DND-41 (cell line): ENCODE results near the gene PISD.
"Not testable (repeated sequence)": the region's sequence is repeated elsewhere in the genome, so short reads cannot be mapped to it uniquely, and the experiment has no call there.

Experiments used
- ATAC-seq: fragments of 200-7000 bp; cut with Tn5 transposase; 3 replicates; pipeline ENCODE4 v1.9.1; 2021; ENCODE audit warnings: low read depth; ENCODE audit not compliant: insufficient read depth
- DNase-seq: peaks from one replicate; pipeline ENCODE4 v3.0.0-alpha.2; 2020
- H2AFZ ChIP-seq: 2 replicates; pipeline ENCODE4 v1.6.0; 2012; ENCODE audit warnings: low read depth, low read length
- H3K27ac ChIP-seq: 2 replicates; pipeline ENCODE4 v1.5.1; 2012; ENCODE audit warnings: low read length, inconsistent platforms
- H3K27me3 ChIP-seq: fragments of 200-600 bp; sonication (generic); 2 replicates; pipeline ENCODE4 v1.6.0; 2012; ENCODE audit warnings: low read length, mild to moderate bottlenecking, inconsistent platforms; ENCODE audit not compliant: insufficient read depth, poor library complexity
- H3K36me3 ChIP-seq: 2 replicates; pipeline ENCODE4 v1.5.1; 2012; ENCODE audit warnings: low read length, inconsistent platforms; ENCODE audit not compliant: insufficient read depth
- H3K4me1 ChIP-seq: 2 replicates; pipeline ENCODE4 v1.5.1; 2012; ENCODE audit warnings: mild to moderate bottlenecking, low read length; ENCODE audit not compliant: insufficient read depth
- H3K4me2 ChIP-seq: 2 replicates; pipeline ENCODE4 v1.6.0; 2012; ENCODE audit warnings: mild to moderate bottlenecking, moderate library complexity, low read length, inconsistent platforms; ENCODE audit not compliant: insufficient read depth
- H3K4me3 ChIP-seq, 2 experiments: fragments of 200-600 bp in 1 of 2; shearing (Covaris generic) in 1 of 2; 2 replicates each; pipeline ENCODE4 v1.5.1; 2012 to 2016; ENCODE audit warnings: inconsistent platforms in 2 of 2, low read length in 2 of 2, mild to moderate bottlenecking in 2 of 2, low read depth in 1 of 2, moderate library complexity in 1 of 2
- H3K79me2 ChIP-seq: 2 replicates; pipeline ENCODE4 v1.6.0; 2012; ENCODE audit warnings: low read length, inconsistent platforms; ENCODE audit not compliant: insufficient read depth
- H3K9ac ChIP-seq: 2 replicates; pipeline ENCODE4 v1.6.0; 2012; ENCODE audit warnings: low read depth, mild to moderate bottlenecking, inconsistent platforms, low read length, moderate library complexity
- H3K9me3 ChIP-seq: 2 replicates; pipeline ENCODE4 v1.5.1; 2012; ENCODE audit warnings: low read length, moderate library complexity, mild to moderate bottlenecking, inconsistent platforms; ENCODE audit not compliant: insufficient read depth, severe bottlenecking
- H4K20me1 ChIP-seq: 2 replicates; pipeline ENCODE4 v1.6.0; 2012; ENCODE audit warnings: low read length; ENCODE audit not compliant: insufficient read depth
- CTCF ChIP-seq: IDR thresholded peaks from 2 replicates; pipeline ENCODE4 v1.5.1; 2012; ENCODE audit warnings: borderline replicate concordance, low read length, moderate library complexity, mild to moderate bottlenecking; ENCODE audit not compliant: poor library complexity, severe bottlenecking; ENCODE audit errors: extremely low read depth
- EZH2 ChIP-seq: IDR thresholded peaks from 3 replicates; pipeline ENCODE4 v1.6.1; 2012; ENCODE audit warnings: borderline replicate concordance, low read depth, mild to moderate bottlenecking, moderate library complexity, low read length, inconsistent platforms; ENCODE audit not compliant: severe bottlenecking

PISD gene

GRCh38 chr22:31678748-31679147, 16.7 kb upstream of the PISD start:
- no peak for TF ChIP-seq EZH2
- no peak for TF ChIP-seq CTCF

GRCh38 chr22:31676700-31677099, 14.7 kb upstream of the PISD start:
- no peak overlapping the region for H3K27ac ChIP-seq
- ATAC-seq (no peak), DNase-seq (no peak)
- H3K4me1 ChIP-seq: no peaks in the 10 kb centered on the region
- H3K9me3 ChIP-seq: no peaks in the 10 kb centered on the region
- H3K4me2 ChIP-seq: no peak overlapping the region
- no peaks in the 10 kb centered on the region for H4K20me1 ChIP-seq
- H3K27me3 ChIP-seq: no peaks in the 10 kb centered on the region
- TF ChIP-seq EZH2 (no peak), CTCF (no peak)
- H3K9ac ChIP-seq: no peak overlapping the region
- H3K79me2 ChIP-seq: no peaks in the 10 kb centered on the region
- H3K36me3 ChIP-seq: no peaks in the 10 kb centered on the region
- H2AFZ ChIP-seq: no peak overlapping the region
- H3K4me3 ChIP-seq: no peak overlapping the region

More at GRCh38 chr22:31678748-31679147, 16.7 kb upstream of the PISD start:
- no peaks in the 10 kb centered on the region for H4K20me1 ChIP-seq
- peaks cover 13% of the 10 kb centered on the region for H3K36me3 ChIP-seq
- no peak overlapping the region for H3K27ac ChIP-seq
- no peak for ATAC-seq
- H2AFZ ChIP-seq: no peak overlapping the region
- H3K9ac ChIP-seq: no peak overlapping the region
- DNase-seq: no peak
- H3K4me3 ChIP-seq: no peak overlapping the region
- no peaks in the 10 kb centered on the region for H3K4me1 ChIP-seq
- H3K4me2 ChIP-seq: no peak overlapping the region
- no peaks in the 10 kb centered on the region for H3K27me3 ChIP-seq
- no peaks in the 10 kb centered on the region for H3K79me2 ChIP-seq
- no peaks in the 10 kb centered on the region for H3K9me3 ChIP-seq

- H3K27me3 ChIP-seq, ATAC-seq, H3K4me3 ChIP-seq, H3K9ac ChIP-seq, H2AFZ ChIP-seq, H3K4me2 ChIP-seq, H3K9me3 ChIP-seq, H3K36me3 ChIP-seq, H3K79me2 ChIP-seq, H3K27ac ChIP-seq, DNase-seq, H4K20me1 ChIP-seq, H3K4me1 ChIP-seq: not testable (repeated sequence)
Observed at GRCh38 chr22:31674219-31674618, 12.2 kb upstream of the PISD start.

GRCh38 chr22:31668849-31669248, 6.8 kb upstream of the PISD start:
- not testable (repeated sequence) for H3K9ac ChIP-seq, H3K36me3 ChIP-seq, H3K27me3 ChIP-seq, ATAC-seq, H2AFZ ChIP-seq, H3K9me3 ChIP-seq, H3K4me3 ChIP-seq, H3K27ac ChIP-seq, H3K4me2 ChIP-seq, H3K79me2 ChIP-seq, H4K20me1 ChIP-seq, H3K4me1 ChIP-seq, DNase-seq
